Measurements from ENCODE around the gene MGP.

Gene MGP

DNA sequence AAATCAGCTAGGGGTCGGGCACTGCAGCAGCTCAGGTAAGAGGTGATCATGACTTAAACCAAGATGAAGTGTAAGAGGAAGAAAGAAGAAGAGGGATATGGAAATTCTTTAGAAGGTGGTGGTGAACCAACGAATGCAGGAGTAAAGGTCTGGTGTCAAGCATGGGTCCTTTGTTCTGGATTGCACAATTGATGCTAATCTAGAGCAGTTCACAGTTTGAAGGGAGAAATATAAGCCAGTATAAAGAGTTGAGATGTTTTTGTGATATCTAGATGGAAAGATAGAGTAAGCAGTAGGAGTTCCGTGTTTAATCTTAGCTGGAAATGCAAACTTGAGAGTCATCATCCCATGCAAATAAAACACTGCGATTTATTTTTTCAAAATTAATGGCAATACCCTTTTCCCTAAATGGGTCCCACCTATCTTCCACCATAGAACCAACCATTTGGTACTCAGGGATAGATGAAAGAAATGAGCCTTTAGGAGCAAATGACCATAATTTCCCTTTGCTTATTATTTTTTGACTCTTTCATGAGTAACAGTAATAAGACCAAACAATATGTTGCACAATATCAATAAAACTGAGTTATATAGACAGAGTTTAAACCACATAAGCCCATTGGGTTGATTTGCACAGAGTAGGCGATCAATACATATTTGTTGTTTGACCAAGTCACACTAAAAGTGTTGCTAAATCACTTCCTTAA lies 15.0 kb upstream of the MGP start:
- Histone ChIP-seq H3K9me3 (ENCODE audit: control insufficient read depth, low read length) (no peaks in the 10 kb centered on the region), H3K27me3 (ENCODE audit: control insufficient read depth, insufficient read depth, low read length) (no peaks in the 10 kb centered on the region), H3K9ac (ENCODE audit: low read length) (no peak overlapping the region), H3K36me3 (ENCODE audit: control insufficient read depth, insufficient read depth, low read length) (no peaks in the 10 kb centered on the region), H3K4me3 (ENCODE audit: low read length) (no peak overlapping the region), H3K4me1 (ENCODE audit: control insufficient read depth, insufficient read depth, low read length) (peaks cover 8% of the 10 kb centered on the region)

DNA sequence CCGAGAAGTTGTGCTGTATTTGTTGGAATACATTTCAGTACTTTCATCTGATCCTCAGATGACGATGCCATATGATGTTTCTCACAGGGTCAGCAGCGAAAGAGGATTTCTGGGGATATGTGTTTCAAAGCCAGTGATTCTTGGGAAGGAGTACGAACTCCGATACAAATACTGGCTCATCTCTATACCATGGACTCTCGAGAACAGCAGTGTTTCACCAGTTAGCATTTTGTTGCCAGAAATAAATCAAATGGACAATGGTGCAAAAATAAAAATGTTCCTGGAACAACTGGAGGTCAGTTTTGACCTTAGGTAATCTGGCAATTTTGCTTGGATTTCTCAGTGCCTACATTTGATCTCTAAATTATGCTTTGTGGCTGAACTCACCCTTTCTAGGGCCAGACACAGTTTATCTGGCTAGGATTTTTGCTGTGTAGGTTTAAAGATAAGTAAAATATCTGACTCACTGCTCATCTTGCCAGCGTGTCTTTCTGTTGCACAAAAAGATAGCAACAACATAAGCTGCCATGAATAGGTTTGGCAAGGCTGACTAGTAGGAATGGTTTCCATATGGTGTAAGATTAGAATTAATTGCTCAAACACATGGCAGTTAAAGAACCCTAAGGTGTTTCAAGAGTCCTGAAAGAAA lies 11.0 kb upstream of the MGP start:
- Histone ChIP-seq H3K9ac (ENCODE audit: low read length) (no peak overlapping the region), H3K36me3 (ENCODE audit: control insufficient read depth, insufficient read depth, low read length) (no peaks in the 10 kb centered on the region), H3K4me3 (ENCODE audit: low read length) (no peak overlapping the region), H3K4me1 (ENCODE audit: control insufficient read depth, insufficient read depth, low read length) (no peaks in the 10 kb centered on the region), H3K9me3 (ENCODE audit: control insufficient read depth, low read length) (no peaks in the 10 kb centered on the region), H3K27me3 (ENCODE audit: control insufficient read depth, insufficient read depth, low read length) (no peaks in the 10 kb centered on the region)

DNA sequence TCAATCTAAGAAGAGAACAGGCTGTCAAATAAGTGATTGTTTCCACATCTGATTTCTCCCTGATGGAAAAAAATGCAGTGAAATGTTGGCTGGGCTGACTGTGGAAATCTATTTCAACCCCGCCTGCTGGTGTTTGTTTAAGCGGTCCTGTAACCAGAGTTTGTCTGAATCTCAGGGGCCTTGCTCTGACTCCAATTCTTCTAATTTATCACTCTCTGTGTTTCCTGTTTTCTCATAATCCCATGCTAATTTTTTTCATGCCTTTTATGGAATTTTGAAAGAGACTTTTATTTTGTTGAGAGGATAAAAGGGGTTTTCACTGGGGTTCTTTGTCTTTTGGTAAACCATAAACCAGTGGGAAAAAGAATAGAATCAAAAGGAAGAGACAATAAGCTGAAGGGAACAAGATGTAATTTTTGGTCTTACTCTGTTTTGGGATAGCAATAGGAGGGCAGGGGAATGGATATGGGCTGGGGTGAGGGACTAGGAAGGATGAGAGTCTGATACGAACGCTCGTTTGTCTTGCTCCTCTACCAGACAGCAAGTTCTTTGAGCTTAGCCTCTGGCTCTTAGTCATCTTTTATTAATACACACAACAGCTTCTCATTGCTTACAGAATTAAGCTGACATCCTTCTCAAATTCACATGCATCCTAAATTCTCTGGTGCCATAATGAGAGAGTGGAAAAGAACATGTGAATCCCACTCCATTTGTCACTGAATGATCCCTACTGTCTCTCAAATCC lies 8.0 kb upstream of the MGP start:
- H3K4me3 ChIP-seq (ENCODE audit: low read length): no peak overlapping the region
- H3K4me1 ChIP-seq (ENCODE audit: control insufficient read depth, insufficient read depth, low read length): no peaks in the 10 kb centered on the region
- no peaks in the 10 kb centered on the region for H3K36me3 ChIP-seq (ENCODE audit: control insufficient read depth, insufficient read depth, low read length)
- no peaks in the 10 kb centered on the region for H3K27me3 ChIP-seq (ENCODE audit: control insufficient read depth, insufficient read depth, low read length)
- no peaks in the 10 kb centered on the region for H3K9me3 ChIP-seq (ENCODE audit: control insufficient read depth, low read length)
- H3K9ac ChIP-seq (ENCODE audit: low read length): no peak overlapping the region

DNA sequence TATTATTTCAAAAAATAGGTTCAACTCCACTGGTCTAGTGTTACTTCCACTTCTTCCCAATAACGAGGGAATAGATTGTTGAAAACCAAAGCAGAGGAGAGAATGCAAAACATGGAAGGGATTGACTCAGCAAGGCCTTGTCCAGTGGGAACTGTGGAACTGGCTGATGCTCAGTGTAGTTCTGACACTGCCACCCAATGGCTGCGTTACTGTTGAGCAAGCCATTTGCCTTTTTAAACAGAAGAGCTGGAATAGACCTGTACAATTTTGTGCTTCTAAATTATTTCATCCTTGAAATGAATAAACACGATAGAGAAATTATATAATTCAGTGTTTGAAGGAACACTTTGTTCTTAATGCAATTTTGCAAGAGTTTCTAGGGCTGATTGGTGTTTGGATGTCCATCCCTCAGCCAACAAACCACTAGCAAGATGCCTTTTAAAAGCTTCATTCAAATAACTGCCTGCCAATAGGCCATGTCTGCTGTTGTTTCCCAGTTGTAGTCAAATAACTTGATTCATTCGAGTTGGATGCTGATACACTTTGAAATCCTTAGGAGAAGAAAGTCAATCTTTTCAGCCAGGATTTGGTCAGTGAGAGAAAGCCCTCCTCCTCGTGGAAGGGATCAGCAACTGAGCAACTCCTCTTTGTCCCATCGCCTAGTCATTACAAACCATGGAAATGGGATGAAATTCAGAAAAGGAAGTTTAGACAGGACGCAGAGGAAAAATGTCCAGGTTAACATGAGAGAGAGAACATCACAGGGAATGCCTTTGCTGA lies 7.3 kb upstream of the MGP start:
- Histone ChIP-seq H3K27me3 (ENCODE audit: control insufficient read depth, insufficient read depth, low read length) (no peaks in the 10 kb centered on the region), H3K4me3 (ENCODE audit: low read length) (no peak overlapping the region), H3K36me3 (ENCODE audit: control insufficient read depth, insufficient read depth, low read length) (no peaks in the 10 kb centered on the region), H3K9me3 (ENCODE audit: control insufficient read depth, low read length) (no peaks in the 10 kb centered on the region), H3K4me1 (ENCODE audit: control insufficient read depth, insufficient read depth, low read length) (no peaks in the 10 kb centered on the region), H3K9ac (ENCODE audit: low read length) (no peak overlapping the region)

DNA sequence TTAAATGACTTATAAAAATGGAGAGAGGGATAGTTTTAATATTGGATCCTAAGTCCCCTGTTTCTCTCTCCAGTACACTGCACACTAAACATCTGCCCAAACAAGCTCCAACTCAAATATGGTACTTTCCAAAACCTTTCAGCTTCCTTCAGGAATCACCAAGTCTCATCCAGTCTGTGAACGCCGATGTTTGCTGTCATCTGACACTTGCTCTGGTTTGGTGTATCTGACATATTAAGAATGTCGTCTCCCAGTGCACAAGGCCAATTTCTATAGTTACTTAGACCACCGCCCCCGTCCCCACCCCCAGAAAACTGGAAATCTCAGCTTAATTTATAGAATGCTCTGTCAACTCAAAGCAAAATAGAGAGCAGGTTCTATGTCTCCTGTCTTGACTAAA lies 5.0 kb upstream of the MGP start:
- no peaks in the 10 kb centered on the region for H3K4me1 ChIP-seq (ENCODE audit: control insufficient read depth, insufficient read depth, low read length)
- H3K4me3 ChIP-seq (ENCODE audit: low read length): no peak overlapping the region
- H3K9ac ChIP-seq (ENCODE audit: low read length): no peak overlapping the region
- no peaks in the 10 kb centered on the region for H3K36me3 ChIP-seq (ENCODE audit: control insufficient read depth, insufficient read depth, low read length)
- H3K9me3 ChIP-seq (ENCODE audit: control insufficient read depth, low read length): no peaks in the 10 kb centered on the region
- H3K27me3 ChIP-seq (ENCODE audit: control insufficient read depth, insufficient read depth, low read length): no peaks in the 10 kb centered on the region

DNA sequence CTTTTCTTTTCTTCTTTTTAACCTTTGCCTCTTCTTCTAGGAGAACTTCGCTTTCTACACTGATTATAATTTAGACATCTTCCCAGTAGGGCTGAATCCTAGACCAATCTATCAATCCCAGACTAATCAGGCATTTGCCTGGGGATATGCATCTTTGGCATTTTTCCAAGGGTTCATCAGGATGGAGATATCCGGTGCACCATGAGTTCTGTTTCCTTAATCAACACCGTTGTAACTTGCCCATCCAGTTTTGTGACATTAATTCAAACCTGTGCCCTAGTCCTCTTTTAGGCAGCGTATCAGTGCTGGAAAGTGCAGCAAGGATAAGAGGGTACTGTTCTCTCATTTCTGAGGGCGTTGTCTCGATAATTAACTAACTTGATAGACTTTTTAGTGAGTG lies 617 bp upstream of the MGP start:
- Histone ChIP-seq H3K36me3 (ENCODE audit: control insufficient read depth, insufficient read depth, low read length) (no peaks in the 10 kb centered on the region), H3K9ac (ENCODE audit: low read length) (no peak overlapping the region), H3K4me3 (ENCODE audit: low read length) (no peak overlapping the region), H3K27me3 (ENCODE audit: control insufficient read depth, insufficient read depth, low read length) (no peaks in the 10 kb centered on the region), H3K4me1 (ENCODE audit: control insufficient read depth, insufficient read depth, low read length) (peaks cover 4% of the 10 kb centered on the region), H3K9me3 (ENCODE audit: control insufficient read depth, low read length) (no peaks in the 10 kb centered on the region)

DNA sequence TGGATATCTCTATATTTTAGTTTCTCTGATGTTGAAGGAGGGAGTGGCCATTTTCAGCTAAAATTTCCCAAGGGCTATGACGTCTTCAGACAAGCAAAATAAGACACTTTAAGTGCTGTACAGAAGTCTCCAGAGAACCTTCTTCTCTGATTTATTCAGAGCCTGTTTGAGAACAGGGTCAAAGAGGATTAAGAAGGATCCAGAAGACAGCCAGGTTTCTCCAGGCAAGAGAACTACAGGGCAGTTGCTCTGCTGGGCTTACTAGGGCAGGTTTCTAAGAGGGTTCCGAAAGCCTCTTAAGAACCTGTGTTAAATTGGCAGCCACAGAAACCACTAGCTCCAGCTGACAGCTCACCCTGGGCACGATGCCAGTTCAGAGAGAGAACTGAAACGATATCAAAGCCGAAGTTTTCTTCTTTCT lies 1.2 kb downstream of the MGP start:
- Histone ChIP-seq H3K9me3 (ENCODE audit: control insufficient read depth, low read length) (no peaks in the 10 kb centered on the region), H3K4me3 (ENCODE audit: low read length) (no peak overlapping the region), H3K36me3 (ENCODE audit: control insufficient read depth, insufficient read depth, low read length) (no peaks in the 10 kb centered on the region), H3K9ac (ENCODE audit: low read length) (peak overlapping the region; percentile 33), H3K27me3 (ENCODE audit: control insufficient read depth, insufficient read depth, low read length) (no peaks in the 10 kb centered on the region), H3K4me1 (ENCODE audit: control insufficient read depth, insufficient read depth, low read length) (peaks cover 4% of the 10 kb centered on the region)

DNA sequence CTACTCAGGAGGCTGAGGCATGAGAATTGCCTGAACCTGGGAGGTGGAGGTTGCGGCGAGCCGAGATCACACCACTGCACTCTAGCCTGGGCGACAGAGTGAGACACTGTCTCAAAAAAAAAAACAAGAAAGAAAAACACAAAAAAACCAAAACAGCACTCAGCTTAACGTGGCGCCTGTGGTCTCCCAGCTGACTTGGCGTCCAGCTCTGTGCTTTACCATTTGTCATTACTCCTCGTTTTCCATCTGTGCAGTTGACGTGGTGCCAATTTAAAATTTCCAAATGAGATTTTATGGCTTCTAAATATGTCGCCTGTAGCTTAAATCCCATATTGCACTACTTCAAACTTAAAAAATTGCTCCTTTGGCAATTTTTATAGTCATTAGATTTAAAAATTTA lies 2.0 kb downstream of the MGP start:
- H3K36me3 ChIP-seq (ENCODE audit: control insufficient read depth, insufficient read depth, low read length): no peaks in the 10 kb centered on the region
- H3K27me3 ChIP-seq (ENCODE audit: control insufficient read depth, insufficient read depth, low read length): no peaks in the 10 kb centered on the region
- H3K4me3 ChIP-seq (ENCODE audit: low read length): no peak overlapping the region
- peaks cover 4% of the 10 kb centered on the region for H3K4me1 ChIP-seq (ENCODE audit: control insufficient read depth, insufficient read depth, low read length)
- H3K9ac ChIP-seq (ENCODE audit: low read length): no peak overlapping the region
- no peaks in the 10 kb centered on the region for H3K9me3 ChIP-seq (ENCODE audit: control insufficient read depth, low read length)

DNA sequence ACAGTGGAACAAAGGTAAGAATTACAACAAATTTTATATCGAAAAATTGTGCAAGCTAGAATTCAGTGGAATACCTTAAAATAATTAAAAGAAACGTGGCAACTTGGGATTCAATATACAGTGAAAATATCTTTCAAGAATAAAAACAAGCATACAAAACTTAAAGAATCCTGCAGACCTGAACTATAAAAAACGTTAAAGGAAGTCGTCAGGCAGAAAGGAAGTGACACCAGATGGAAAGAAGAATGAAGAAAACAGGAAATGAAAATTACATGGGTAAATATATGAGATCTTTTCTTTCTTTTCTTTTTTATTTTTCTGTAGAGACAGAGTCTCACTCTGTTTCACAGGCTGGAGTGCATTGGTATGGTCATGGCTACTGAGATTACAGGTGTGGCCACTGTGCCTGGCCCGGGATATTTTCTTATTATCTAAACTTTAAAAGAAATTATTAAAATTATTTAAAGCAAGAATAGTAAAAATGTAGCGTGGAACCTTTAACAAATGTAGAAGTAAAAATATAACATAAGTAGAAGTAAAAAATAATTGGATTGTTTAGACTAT lies 4.7 kb downstream of the MGP start:
- Histone ChIP-seq H3K4me3 (ENCODE audit: low read length) (no peak overlapping the region), H3K4me1 (ENCODE audit: control insufficient read depth, insufficient read depth, low read length) (peaks cover 4% of the 10 kb centered on the region), H3K27me3 (ENCODE audit: control insufficient read depth, insufficient read depth, low read length) (no peaks in the 10 kb centered on the region), H3K36me3 (ENCODE audit: control insufficient read depth, insufficient read depth, low read length) (no peaks in the 10 kb centered on the region), H3K9me3 (ENCODE audit: control insufficient read depth, low read length) (no peaks in the 10 kb centered on the region), H3K9ac (ENCODE audit: low read length) (no peak overlapping the region)

DNA sequence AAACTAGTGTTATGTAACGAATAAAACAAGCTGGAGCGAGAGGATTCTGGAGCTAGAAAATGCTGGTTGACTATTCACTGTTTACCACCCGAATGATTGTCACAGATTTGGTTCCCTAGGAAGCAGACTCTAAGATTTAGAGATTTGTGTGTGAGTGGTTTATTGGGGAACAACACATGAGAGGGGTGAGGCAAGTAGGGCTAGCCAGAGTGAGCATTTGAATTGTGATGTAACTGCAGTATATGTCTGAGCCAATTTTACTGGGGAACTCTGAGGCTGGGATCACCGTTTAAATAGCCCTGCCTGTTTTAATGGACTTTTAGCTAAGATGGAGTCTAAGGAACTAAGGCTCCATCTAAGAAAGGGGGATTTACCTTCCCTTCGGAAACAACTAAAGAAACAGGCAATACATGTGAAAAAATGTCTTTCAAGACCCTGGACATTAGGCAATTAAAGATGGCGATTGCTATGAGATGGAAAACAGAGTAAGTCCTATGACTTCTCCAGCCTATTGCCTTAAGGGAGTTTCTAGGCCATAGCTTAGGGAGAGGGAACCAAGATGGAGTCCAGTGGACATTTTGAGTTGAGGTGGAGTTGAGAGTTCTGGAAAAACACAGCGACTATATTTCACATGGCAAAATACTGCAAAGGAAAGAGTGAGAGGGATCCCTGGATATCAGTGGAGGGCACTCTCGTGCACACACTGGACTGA lies 6.3 kb downstream of the MGP start:
- Histone ChIP-seq H3K9me3 (ENCODE audit: control insufficient read depth, low read length) (no peaks in the 10 kb centered on the region), H3K27me3 (ENCODE audit: control insufficient read depth, insufficient read depth, low read length) (no peaks in the 10 kb centered on the region), H3K36me3 (ENCODE audit: control insufficient read depth, insufficient read depth, low read length) (no peaks in the 10 kb centered on the region), H3K4me3 (ENCODE audit: low read length) (no peak overlapping the region), H3K9ac (ENCODE audit: low read length) (no peak overlapping the region), H3K4me1 (ENCODE audit: control insufficient read depth, insufficient read depth, low read length) (peaks cover 1% of the 10 kb centered on the region)

DNA sequence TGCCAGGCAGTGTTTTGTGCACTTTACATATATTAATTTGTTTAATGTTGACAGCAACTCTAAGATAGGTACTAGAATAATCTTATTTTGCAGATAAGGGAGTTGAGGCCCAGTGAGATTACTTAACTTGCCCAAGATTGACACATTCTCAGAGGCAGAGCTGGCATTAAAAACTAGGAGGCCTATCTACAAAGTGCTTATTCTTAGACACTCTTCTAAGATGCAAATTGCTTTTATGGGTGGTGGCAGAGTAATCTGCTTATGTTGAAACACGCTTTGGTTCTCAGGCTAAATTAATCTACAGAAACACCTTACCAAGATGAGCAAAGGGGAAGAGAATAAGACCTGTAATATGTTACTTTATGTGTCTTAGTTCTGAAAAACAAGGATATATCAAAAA lies 7.2 kb downstream of the MGP start:
- no peaks in the 10 kb centered on the region for H3K4me1 ChIP-seq (ENCODE audit: control insufficient read depth, insufficient read depth, low read length)

More for the DNA sequence above, 7.2 kb downstream of the MGP start:
- Histone ChIP-seq H3K27me3 (ENCODE audit: control insufficient read depth, insufficient read depth, low read length) (no peaks in the 10 kb centered on the region), H3K36me3 (ENCODE audit: control insufficient read depth, insufficient read depth, low read length) (no peaks in the 10 kb centered on the region), H3K4me3 (ENCODE audit: low read length) (no peak overlapping the region), H3K9ac (ENCODE audit: low read length) (no peak overlapping the region), H3K9me3 (ENCODE audit: control insufficient read depth, low read length) (no peaks in the 10 kb centered on the region)
